ENCODE data around the gene COA1. TPM values are rescaled to one million over a fixed set of nuclear protein-coding genes. Genes with fewer than 3 reads are reported as not detected.
"Not testable (repeated sequence)": the region's sequence is repeated elsewhere in the genome, so short reads cannot be mapped to it uniquely, and the experiment has no call there.

Gene COA1
- total RNA-seq, 1 experiment from 2014 or later = 109 TPM

DNA sequence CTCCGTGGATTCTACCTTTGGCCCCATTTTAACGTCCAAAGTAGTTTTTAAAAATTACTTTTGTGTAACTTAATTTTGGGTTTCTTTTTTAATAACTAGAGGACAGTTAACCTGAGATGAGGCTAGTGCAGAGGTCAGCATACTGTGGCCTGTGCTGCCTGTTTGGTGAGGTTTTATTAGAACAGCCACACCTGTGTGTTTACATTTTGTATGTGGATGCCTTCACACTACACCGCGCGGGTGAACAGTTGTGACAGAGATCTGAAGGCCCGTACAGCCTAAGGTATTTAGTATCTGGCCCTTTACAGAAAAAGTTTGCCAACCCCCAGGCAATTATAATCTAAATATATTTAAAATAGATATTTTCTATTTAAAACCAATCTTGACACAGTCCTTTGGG lies 99.5 kb downstream of the COA1 start:
- no peak overlapping the region for H3K4me3 Mint-ChIP-seq (ENCODE audit: low read depth, unreplicated experiment)
- no peaks in the 10 kb centered on the region for H3K27me3 Mint-ChIP-seq (ENCODE audit: unreplicated experiment)
- BruUV-seq (replicated peaks) = no TSS peak
- TF ChIP-seq, protein P1, sequence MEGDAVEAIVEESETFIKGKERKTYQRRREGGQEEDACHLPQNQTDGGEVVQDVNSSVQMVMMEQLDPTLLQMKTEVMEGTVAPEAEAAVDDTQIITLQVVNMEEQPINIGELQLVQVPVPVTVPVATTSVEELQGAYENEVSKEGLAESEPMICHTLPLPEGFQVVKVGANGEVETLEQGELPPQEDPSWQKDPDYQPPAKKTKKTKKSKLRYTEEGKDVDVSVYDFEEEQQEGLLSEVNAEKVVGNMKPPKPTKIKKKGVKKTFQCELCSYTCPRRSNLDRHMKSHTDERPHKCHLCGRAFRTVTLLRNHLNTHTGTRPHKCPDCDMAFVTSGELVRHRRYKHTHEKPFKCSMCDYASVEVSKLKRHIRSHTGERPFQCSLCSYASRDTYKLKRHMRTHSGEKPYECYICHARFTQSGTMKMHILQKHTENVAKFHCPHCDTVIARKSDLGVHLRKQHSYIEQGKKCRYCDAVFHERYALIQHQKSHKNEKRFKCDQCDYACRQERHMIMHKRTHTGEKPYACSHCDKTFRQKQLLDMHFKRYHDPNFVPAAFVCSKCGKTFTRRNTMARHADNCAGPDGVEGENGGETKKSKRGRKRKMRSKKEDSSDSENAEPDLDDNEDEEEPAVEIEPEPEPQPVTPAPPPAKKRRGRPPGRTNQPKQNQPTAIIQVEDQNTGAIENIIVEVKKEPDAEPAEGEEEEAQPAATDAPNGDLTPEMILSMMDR (IDR thresholded peaks at IDR 0.05; ENCODE audit: unreplicated experiment) = no peak
- CTCF ChIA-PET = interaction anchor here (0.5 to 1.2 kb wide), 3 partner anchors 71 to 419 kb away, joined by 3 to 5 read pairs (median 3); no protein-coding TSS in a partner anchor
- no peaks in the 10 kb centered on the region for H3K4me1 Mint-ChIP-seq (ENCODE audit: low read depth, unreplicated experiment)
- H3K9me3 Mint-ChIP-seq (ENCODE audit: low read depth, unreplicated experiment) = no peaks in the 10 kb centered on the region
- intact Hi-C loops (cut with micrococcal nuclease; ENCODE audit: unreplicated experiment) = no loop called here
- H3K27ac Mint-ChIP-seq (ENCODE audit: unreplicated experiment) = no peak overlapping the region
- H3K36me3 Mint-ChIP-seq (ENCODE audit: insufficient read depth, unreplicated experiment) = peaks cover 93% of the 10 kb centered on the region
- no peak for DNase-seq

- intact Hi-C loops (cut with micrococcal nuclease; ENCODE audit: unreplicated experiment) = no loop called here
- no peak for DNase-seq
- peaks cover 94% of the 10 kb centered on the region for H3K36me3 Mint-ChIP-seq (ENCODE audit: insufficient read depth, unreplicated experiment)
- no TSS peak for BruUV-seq (replicated peaks)
- no peaks in the 10 kb centered on the region for H3K27me3 Mint-ChIP-seq (ENCODE audit: unreplicated experiment)
- no peaks in the 10 kb centered on the region for H3K9me3 Mint-ChIP-seq (ENCODE audit: low read depth, unreplicated experiment)
- H3K4me1 Mint-ChIP-seq (ENCODE audit: low read depth, unreplicated experiment) = no peaks in the 10 kb centered on the region
- no peak overlapping the region for H3K4me3 Mint-ChIP-seq (ENCODE audit: low read depth, unreplicated experiment)
- CTCF ChIA-PET = no interaction called here
- no peak overlapping the region for H3K27ac Mint-ChIP-seq (ENCODE audit: unreplicated experiment)
- TF ChIP-seq, protein P1 (IDR thresholded peaks at IDR 0.05; ENCODE audit: unreplicated experiment) = no peak
Observed at GRCh38 chr7:43628431-43628830, 100.9 kb downstream of the COA1 start.

DNA sequence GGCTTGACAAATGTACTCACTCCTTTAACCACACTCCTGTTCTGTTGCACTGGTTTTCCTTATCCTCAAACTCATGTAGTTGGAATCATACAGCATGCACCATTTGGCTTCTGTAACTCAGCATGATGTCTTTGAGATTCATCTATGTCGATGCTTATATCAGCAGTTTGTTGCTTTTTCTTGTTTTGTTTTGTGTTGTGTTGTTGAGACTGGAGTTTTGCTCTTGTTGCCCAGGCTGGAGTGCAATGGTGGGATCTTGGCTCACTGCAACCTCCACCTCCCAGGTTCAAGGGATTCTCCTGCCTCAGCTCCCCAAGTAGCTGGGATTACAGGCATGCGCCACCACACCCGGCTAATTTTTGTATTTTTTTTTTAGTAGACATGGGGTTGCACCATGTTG lies 101.5 kb downstream of the COA1 start:
- CTCF ChIA-PET = interaction anchor here (1.4 kb wide), 1 partner anchor 72 kb away, joined by 4 read pairs; no protein-coding TSS in a partner anchor
- intact Hi-C loops (cut with micrococcal nuclease; ENCODE audit: unreplicated experiment) = loop anchor here (2.0 kb wide), 1 partner anchor 43 kb away; no protein-coding TSS in a partner anchor
- BruUV-seq (replicated peaks) = TSS peak; percentile 3
- peaks cover 90% of the 10 kb centered on the region for H3K36me3 Mint-ChIP-seq (ENCODE audit: insufficient read depth, unreplicated experiment)
- H3K27me3 Mint-ChIP-seq (ENCODE audit: unreplicated experiment); H3K4me3 Mint-ChIP-seq (ENCODE audit: low read depth, unreplicated experiment); H3K4me1 Mint-ChIP-seq (ENCODE audit: low read depth, unreplicated experiment); H3K9me3 Mint-ChIP-seq (ENCODE audit: low read depth, unreplicated experiment); DNase-seq: not testable (repeated sequence)
- peak overlapping the region; percentile 48 for H3K27ac Mint-ChIP-seq (ENCODE audit: unreplicated experiment)

DNA sequence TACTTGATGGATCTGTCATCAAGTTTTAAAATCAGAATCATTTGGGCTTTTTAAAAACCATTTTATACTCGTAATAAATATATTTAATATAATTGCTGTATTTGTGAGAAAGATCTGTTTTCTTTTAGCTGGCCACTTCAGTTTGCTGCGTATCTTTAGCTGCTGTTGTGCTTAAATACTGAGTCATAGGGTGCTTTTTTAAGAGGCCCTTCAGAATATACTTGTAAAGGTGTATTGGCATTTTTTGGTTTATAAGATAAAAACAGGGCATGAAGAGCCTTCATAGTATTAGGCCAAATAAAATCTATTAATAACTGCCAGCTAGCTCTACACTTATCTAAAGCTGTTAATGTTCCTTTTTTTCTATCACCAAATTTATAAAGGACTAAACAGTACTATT lies 102.6 kb downstream of the COA1 start:
- no peaks in the 10 kb centered on the region for H3K4me1 Mint-ChIP-seq (ENCODE audit: low read depth, unreplicated experiment)
- no peak overlapping the region for H3K4me3 Mint-ChIP-seq (ENCODE audit: low read depth, unreplicated experiment)
- no peaks in the 10 kb centered on the region for H3K9me3 Mint-ChIP-seq (ENCODE audit: low read depth, unreplicated experiment)
- H3K36me3 Mint-ChIP-seq (ENCODE audit: insufficient read depth, unreplicated experiment) = peaks cover 90% of the 10 kb centered on the region
- H3K27me3 Mint-ChIP-seq (ENCODE audit: unreplicated experiment) = no peaks in the 10 kb centered on the region
- CTCF ChIA-PET = interaction anchor here (1.4 kb wide), 1 partner anchor 73 kb away, joined by 4 read pairs; no protein-coding TSS in a partner anchor
- H3K27ac Mint-ChIP-seq (ENCODE audit: unreplicated experiment) = peak overlapping the region; percentile 48
- intact Hi-C loops (cut with micrococcal nuclease; ENCODE audit: unreplicated experiment) = loop anchor here (2.0 kb wide), 1 partner anchor 42 kb away; no protein-coding TSS in a partner anchor
- TF ChIP-seq, protein P1 (IDR thresholded peaks at IDR 0.05; ENCODE audit: unreplicated experiment) = no peak
- no peak for DNase-seq
- BruUV-seq (replicated peaks) = no TSS peak

GRCh38 chr7:43625980-43626379 lies 103.3 kb downstream of the COA1 start:
- H3K4me1 Mint-ChIP-seq (ENCODE audit: low read depth, unreplicated experiment) = no peaks in the 10 kb centered on the region
- CTCF ChIA-PET = interaction anchor here (0.6 kb wide), 1 partner anchor 68 kb away, joined by 3 read pairs; no protein-coding TSS in a partner anchor
- intact Hi-C loops (cut with micrococcal nuclease; ENCODE audit: unreplicated experiment) = loop anchor here (2.0 kb wide), 1 partner anchor 41 kb away; no protein-coding TSS in a partner anchor
- H3K36me3 Mint-ChIP-seq (ENCODE audit: insufficient read depth, unreplicated experiment) = peaks cover 87% of the 10 kb centered on the region
- no TSS peak for BruUV-seq (replicated peaks)
- H3K4me3 Mint-ChIP-seq (ENCODE audit: low read depth, unreplicated experiment) = no peak overlapping the region
- H3K27me3 Mint-ChIP-seq (ENCODE audit: unreplicated experiment) = no peaks in the 10 kb centered on the region
- no peaks in the 10 kb centered on the region for H3K9me3 Mint-ChIP-seq (ENCODE audit: low read depth, unreplicated experiment)
- TF ChIP-seq, protein P1 (IDR thresholded peaks at IDR 0.05; ENCODE audit: unreplicated experiment) = no peak
- DNase-seq = no peak
- peak overlapping the region; percentile 13 for H3K27ac Mint-ChIP-seq (ENCODE audit: unreplicated experiment)
